ENCODE results near the gene SPOP. TPM values are rescaled to one million over a fixed set of nuclear protein-coding genes. Genes with fewer than 3 reads are reported as not detected.

Gene SPOP
- total and polyA plus RNA-seq, 2 experiments from 2014 or later: 13.9 to 18.6 TPM

GRCh38 chr17:49567104-49567521, 110.8 kb downstream of the SPOP start:
- no peak for ATAC-seq
- Histone ChIP-seq H3K4me1 (ENCODE audit: insufficient read depth) (0 out of 2 replicates have a peak, but pooled peaks cover 3% of the 10 kb centered on the region), H3K27ac (ENCODE audit: low read depth) (no peak overlapping the region), H2AFZ (no peak overlapping the region), H3F3A (replicated peaks; ENCODE audit: low read depth) (peaks cover 6% of the 10 kb centered on the region), H3K4me2 (no peak overlapping the region), H3K4me3 (no peak overlapping the region), H3K27me3 (ENCODE audit: insufficient read depth) (peaks cover 15% of the 10 kb centered on the region), H3K36me3 (ENCODE audit: insufficient read depth) (no peaks in the 10 kb centered on the region), H4K20me1 (replicated peaks; ENCODE audit: insufficient read depth) (no peaks in the 10 kb centered on the region), H3K79me2 (replicated peaks; ENCODE audit: insufficient read depth) (no peaks in the 10 kb centered on the region), H3K9me2 (ENCODE audit: insufficient read depth) (no peaks in the 10 kb centered on the region)
- Mint-ChIP-seq H3K4me3 (no peak overlapping the region), H3K27ac (no peak overlapping the region), H3K9me3 (no peaks in the 10 kb centered on the region), H3K4me1 (peaks cover 14% of the 10 kb centered on the region), H3K36me3 (ENCODE audit: low read depth) (no peaks in the 10 kb centered on the region), H3K27me3 (ENCODE audit: insufficient read depth, low read depth, poor library complexity) (peaks cover 24% of the 10 kb centered on the region)
- TF ChIP-seq ZNF331 (CRISPR knock-in tag; IDR thresholded peaks at IDR 0.05; ENCODE audit: low read depth): no peak
- no peak for TF ChIP-seq STAT1 (IDR thresholded peaks at IDR 0.05; ENCODE audit: unreplicated experiment)
- no peak for TF ChIP-seq EZH2phosphoT487 (IDR thresholded peaks at IDR 0.05; ENCODE audit: unreplicated experiment)
- no peak for TF ChIP-seq CTCF (conservative IDR thresholded peaks at IDR 0.05; ENCODE audit: low read depth in 2 of 2)
- no peak for TF ChIP-seq ZNF462 (CRISPR knock-in tag; IDR thresholded peaks at IDR 0.05)
- no peak for TF ChIP-seq ZNF114 (CRISPR knock-in tag; IDR thresholded peaks at IDR 0.05)
- TF ChIP-seq REST (IDR thresholded peaks at IDR 0.05; ENCODE audit: unreplicated experiment): no peak
- TF ChIP-seq NANOG (IDR thresholded peaks at IDR 0.05; ENCODE audit: borderline replicate concordance): no peak
- TF ChIP-seq EZH2 (IDR thresholded peaks at IDR 0.05; ENCODE audit: low read depth, unreplicated experiment): no peak
- no peak for DNase-seq (ENCODE audit: low spot score)

Data from GM23338 (cell line).